ENCODE data around the gene CSRNP2.

DNA sequence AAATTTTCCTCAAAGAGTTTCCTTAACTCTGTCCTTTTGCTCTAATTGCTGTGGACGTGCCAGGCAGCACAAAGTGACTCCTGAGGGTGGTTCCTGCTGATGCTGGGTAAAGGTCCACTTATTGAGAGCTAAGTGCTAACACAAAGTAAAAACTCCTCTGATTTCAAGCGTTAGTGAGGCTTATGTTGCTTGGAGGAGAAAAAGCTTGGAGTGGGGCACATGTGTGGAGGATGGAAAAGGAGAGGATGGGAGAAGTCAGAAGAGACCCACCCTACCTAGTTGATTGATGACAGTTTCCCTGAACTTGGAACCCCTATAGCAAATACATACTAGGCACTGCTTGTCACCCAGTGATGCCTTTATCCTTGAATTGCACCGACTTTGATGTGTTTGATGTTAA, 47.1 kb downstream of the CSRNP2 start:
- TF ChIP-seq CTCF (IDR thresholded peaks at IDR 0.05) (no peak), POLR2A (IDR thresholded peaks at IDR 0.05) (no peak), POLR2AphosphoS5 (IDR thresholded peaks at IDR 0.05) (no peak)
